Activated CD4-positive, CD25-positive, alpha-beta regulatory T cell treated with anti-CD3 and anti-CD28 coated beads, Interleukin-2, amount 50 U/mL, for 24 hours (primary cell): ENCODE results near the gene RAB27B.
"Not testable (repeated sequence)": the region's sequence is repeated elsewhere in the genome, so short reads cannot be mapped to it uniquely, and the experiment has no call there.

ENCODE experiments used
- ATAC-seq, 2 donors: fragments of 150-1000 bp; cut with Tn5 transposase; one replicate each; pipeline ENCODE4 v1.10.0; 2021; ENCODE audit warnings: mild to moderate bottlenecking in 1 of 2, moderate library complexity in 1 of 2

The RAB27B gene

DNA sequence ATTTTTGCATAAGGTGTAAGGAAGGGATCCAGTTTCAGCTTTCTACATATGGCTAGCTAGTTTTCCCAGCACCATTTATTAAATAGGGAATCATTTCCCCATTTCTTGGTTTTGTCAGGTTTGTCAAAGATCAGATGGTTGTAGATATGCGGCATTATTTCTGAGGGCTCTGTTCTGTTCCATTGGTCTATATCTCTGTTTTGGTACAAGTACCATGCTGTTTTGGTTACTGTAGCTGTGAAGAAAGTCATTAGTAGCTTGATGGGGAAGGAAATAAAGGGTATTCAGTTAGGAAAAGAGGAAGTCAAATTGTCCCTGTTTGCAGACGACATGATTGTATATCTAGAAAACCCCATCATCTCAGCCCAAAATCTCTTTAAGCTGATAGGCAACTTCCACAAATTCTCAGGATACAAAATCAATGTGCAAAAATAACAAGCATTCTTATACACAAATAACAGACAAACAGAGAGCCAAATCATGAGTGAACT lies 7.4 kb upstream of the RAB27B start:
- not testable (repeated sequence) for ATAC-seq

DNA sequence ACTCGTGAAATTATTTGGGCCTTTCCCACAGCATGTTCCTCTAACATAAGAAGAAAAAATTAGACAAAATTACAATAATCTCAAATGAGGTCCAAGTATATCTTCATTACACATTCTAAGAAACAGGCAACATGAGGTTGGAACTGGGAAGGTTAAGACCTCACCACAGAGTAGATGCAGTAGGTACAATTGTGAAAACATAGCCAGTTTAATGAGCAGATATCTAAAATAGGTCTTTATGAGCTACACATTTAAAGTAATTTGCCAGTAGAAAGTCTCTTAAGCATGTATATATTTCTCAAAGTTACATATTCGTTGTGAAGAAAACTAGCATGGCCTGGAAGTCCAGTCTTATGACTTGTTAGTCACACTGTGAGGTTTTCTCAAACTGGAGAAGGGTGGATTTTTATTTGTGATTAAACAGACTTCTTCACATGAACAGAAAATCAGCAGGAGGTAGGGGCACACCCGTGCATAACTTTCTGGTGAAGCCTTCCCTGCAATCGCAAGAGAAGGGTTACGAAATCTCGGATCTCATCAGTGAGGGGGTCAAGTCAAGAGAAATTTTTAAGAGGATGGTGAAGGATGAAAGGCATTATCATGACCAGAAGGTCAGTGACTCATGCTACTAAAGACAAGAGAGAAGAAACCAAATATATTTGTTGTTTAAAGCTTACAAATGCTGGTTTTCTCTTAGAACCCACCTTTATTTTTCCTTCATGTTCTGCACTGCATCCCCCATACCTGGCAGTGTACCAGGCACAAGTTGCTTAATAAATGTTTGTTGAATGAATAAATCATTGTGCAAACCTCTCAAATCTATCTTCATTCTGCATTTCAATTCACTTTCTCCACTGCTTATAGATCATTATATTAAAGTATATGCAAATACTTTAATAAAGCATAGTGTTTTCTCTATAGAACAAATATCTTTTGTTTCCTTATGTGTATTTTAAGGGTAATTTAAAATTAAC lies 5.1 kb upstream of the RAB27B start:
- no peak for ATAC-seq

DNA sequence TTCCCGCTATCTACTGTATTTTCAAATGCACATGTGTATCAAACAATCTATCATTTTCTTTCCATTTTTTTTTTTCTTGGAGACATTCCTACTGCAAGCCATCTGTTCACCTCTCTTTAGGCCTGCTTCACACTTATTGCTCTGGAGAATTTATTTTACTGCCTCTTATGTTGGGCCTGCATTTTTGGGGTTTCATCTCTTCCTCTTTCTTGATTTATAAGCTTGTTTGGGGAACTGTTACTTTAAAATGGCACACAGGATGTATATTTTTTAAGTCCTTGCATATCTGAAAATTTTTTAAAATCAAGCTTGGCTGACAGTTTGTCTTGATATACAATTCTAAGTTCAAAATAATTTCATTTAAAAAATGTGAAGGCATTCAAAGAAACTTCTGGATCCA lies 3.5 kb upstream of the RAB27B start:
- ATAC-seq = no peak

DNA sequence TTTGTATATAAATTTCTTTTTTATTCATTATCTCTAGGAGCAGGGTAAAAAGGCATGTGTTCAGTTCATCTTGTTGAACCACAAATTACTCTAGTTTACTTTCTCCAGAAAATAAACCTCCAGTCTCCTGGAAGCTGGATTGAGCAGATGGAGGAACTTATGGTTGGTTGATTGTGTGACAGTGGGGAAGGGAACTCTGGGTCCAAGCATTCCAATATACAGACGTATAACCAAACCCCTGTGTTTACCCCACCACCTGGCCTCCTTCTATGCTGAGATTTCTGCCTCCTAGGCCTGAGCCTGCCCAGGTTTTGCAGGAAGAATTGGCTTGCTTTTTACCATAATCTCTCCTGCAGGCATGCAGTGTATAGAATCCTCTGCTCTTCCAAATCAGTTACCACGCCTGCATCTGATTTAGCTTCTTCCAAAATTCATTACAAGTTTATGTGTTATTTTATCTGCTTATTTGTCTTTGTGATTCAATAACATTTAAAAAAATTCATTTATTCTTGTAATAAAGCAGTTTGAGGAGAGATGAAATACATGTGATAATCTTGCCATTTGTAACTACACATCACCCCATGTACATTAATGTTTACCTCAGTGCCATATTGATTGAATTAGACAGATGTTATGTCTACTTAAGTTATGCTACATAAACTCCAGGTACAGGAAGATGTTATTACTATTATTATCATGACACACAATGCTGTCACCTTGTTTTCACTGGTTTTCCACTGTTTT lies 2.5 kb upstream of the RAB27B start:
- no peak for ATAC-seq

DNA sequence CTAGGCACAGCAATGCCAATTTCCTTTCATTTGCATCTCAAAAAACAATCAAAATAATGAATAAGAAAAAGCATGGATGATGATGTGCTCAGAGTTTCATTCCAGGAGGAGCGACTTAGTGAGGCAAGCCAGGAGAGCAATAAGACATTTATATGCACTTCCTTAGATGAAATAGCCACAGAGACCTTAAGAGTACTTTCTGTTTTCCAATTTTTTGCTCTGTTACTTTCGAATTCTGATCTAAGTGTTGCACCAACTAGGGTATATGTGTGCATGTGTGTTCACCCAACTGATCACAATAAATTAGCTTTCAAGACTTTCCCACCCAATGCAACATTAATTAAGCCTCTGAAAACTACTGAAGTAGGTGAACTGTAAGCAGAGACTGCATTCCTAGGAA lies 709 bp downstream of the RAB27B start:
- no peak for ATAC-seq

DNA sequence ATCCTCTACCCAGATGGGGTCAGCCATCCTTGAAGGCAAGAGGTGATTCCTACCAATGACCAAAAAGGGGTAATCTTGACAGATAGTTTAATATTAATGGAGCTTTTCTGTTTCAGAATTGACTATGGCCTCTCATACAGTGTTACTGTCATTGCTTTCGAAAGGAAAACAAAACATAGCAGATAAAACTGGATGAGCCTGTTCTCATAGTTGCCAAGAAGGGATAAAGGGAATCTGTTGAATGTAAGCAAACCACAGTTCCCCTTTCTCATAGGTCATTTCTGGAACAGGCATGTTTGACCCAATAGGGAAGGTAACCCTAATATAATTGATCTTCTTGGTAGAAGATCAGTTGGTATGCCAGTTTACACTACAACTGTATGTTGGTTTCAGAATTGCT lies 1.6 kb downstream of the RAB27B start:
- ATAC-seq = no peak

DNA sequence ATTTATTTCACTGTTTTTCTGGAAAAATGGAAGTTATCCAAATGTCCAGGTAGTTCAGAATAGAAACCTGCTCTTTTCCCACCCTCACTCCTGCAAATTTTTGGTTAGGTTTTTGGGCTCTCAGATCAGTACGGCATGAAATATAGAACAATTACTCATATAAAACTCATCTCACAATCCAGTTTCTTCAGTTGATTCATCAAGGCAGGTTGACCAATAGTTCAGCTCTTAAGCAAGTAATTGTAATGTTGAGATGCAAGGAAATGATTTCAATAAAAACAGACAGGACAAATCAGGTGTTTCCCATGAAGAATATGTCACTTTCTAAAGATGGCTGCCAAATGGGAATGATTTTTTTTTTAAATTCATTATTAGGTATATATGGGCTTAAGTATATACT lies 2.0 kb downstream of the RAB27B start:
- no peak for ATAC-seq

DNA sequence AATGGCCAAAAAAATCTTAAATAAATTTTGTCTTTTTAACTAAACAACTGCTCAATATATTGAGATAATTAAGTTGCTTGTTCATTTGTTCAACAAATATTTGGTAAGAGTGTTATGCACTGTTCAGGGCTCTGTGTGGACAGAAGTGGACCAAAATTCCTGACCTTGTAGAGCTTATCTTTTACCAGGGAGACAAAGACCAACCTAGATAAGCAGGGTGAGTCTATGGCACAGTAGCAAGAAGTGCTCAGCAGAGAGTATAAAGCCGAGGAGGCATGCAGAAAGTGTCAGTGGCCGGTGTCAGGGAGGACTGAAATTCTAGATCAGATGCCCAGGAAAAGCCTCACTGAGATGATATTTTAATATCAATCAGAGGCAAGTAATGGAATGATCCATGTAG lies 2.6 kb downstream of the RAB27B start:
- no peak for ATAC-seq

DNA sequence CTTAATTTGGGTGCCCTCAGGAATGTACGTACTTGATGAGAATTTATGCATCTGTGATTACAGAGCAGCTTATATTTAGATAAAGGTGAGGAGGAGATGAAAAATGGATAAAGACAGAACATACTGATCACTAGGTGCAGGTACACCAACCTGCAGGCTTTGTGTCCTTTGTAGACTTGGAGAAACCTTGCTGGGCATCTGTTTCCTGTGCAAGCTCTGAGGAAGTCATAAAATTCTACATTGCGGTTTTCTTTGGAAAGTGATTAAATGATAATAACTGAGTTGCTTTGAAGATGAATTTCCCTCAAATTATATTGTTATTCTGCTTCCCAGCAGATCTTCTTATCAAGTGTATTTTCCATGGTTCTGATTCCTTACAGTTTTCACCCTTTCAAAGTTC lies 7.7 kb downstream of the RAB27B start:
- no peak for ATAC-seq

DNA sequence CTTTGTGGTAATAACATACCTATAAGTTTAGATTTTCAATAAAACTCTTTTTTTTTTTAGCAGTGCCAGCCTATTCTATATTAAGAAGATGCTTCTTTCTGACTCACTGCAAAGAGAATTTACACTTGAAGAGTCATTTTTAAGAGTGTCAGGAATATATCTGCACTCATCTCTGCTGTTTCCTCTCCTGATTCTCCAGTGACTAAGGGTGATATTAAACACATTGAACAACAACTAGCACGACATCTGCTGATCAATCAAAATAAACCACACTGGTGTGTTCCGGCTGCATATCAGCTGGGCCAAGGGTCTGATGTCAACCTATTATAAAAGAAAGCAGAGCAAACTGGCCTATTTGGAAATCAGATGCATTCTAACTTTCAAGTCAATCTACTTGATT lies 15.0 kb downstream of the RAB27B start:
- ATAC-seq = no peak

DNA sequence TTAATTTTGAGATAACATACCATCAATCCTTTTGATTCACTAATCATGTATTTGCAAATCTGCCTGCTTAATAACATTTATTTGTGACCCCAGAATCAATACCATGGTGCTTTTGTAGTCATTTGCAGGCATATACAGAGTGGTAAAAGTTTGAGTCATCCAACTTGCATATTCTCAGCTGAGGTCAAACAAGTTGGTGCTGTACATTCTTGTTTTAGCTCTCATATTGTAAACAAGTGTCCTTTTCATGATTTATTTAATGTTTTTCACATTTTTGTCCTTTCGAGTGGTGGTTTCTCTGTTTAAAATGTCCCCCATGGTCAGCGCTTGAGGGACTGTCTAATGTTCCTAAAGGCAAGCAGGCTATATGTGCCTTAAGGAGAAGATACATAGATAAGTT lies 17.5 kb downstream of the RAB27B start:
- ATAC-seq = no peak

DNA sequence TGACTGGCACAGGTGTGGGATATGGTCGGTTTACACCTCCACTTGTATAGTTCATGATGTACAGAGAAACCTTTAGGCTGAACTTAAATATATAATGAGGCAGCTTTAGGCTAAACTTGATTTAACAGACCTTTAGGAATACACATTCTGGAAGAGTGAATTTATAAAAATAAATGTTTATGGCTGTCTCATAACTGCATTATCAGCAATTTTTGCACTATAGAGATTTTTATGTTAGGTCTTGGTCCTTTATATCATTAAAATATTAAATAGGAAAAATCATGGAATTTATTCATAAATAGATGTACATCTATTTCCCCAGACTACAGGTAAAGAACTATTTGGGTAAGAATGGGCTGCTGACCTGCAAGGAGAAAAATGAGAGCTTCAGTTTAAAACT lies 19.8 kb downstream of the RAB27B start:
- no peak for ATAC-seq

DNA sequence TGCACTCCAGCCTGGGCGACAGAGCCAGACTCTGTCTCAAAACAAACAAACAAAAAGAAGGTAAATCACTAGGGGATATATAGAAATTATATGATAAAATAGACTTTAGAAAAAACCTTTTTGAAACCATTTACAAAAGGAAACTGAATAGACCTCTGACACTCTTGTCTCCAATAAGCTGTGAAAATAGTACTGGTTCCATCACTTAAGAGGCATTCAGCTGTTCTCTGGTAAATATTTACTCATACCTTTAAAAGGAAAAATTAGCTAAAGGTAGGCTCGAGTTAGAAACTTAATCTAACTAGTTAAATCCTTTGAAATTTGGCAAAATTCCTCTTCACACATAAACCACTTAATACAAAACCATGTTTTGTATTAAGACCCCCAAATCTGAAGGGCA lies 21.4 kb downstream of the RAB27B start:
- no peak for ATAC-seq

DNA sequence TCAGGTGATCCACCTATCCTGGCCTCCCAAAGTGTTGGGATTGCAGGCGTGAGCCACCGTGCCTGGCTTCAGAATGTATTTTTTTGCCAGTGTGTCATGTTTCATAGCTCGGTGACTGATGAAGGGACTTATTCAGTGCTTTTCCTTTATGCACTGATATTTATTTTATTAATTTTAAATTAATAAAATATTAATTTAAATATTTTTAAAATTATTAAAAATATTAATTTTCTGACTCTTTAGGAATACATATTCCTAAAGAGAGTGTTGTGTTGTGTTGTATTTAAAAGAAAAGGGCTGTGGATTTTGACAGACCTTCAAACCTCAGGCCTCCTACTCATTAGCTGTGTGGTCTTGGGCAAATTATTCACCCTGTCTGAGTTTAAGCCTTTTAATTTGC lies 22.3 kb downstream of the RAB27B start:
- ATAC-seq = no peak

DNA sequence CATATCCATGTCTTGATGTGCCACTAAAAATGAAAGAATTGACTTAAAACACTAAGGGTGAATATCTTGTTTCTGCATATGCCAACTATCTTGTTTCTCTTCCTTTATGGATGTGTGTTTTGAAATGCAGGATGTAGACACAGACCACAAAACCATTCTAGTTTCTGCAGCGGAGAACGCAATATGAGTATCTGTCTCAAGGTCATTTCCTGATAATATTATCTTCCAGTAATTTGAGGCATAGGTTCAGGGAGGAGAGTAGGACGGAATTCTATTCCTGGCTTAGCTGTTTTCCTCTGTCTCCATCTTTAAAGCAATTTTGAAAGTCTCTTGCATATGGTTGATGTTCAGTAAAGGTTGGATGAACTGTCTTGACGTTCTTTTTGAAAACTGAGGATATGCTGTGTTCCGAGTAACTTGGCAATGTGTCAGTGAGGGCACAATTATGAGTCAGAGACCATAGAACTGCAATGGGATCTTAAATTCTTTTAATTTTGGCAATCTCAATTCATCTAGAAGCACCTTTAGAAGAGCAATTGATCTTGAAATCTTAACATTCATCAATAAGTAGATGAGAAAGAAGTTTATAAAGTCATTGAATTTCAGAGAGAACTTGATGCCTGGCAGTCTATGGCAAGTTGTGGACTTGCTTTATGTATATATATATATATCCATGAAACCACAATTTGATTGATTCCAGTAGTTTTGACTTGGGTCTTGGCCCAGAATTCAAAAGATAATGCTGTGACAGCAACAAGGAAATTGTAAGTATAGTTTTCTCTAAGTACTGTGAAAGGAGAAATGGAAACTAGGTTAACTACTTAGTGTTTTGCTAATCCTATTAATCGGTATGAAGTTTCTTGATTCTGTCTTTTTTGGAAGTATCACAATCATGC lies 24.8 kb downstream of the RAB27B start:
- ATAC-seq = no peak

DNA sequence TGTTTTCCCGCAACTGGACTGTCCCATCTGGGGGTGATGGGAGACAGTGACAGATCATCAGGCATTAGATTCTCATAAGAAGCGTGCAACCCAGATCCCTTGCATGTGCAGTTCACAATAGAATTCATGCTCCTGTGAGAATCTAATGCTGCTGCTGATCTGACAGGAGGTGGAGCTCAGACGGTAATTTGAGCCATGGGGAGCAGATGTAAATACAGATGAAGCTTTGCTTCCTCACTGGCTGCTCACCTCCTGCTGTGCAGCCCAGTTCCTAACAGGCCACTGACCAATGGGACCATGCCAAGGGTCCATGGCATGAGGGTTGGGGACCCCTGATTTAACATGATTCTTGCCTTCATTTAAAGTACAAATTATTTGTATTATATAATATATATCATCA lies 26.8 kb downstream of the RAB27B start:
- ATAC-seq = not testable (repeated sequence)

DNA sequence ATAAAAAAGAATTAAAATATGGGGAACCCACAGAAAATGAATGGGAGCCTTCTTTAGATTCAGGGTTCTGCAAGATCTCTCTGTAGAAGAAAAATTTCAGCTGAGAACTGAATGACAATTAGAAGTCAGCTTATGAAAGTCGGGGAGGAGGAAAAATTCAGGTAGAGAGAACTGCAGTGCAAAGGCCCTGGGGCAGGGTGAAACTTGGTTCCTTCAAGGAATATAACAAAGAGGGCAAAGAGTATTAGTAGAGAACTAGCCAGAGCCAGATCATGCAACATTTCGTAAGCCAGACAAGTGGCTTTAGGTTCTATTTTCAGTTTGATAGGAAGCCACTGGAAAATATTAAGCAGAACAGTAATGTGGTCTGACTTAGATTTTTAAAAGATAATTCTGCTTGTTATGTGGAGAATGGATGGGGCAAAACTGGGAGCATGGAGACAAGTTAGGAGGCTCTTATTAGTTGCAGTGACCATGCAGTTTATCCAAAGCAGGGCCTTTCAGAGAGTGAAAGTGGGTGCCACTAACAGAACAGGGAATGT lies 27.9 kb downstream of the RAB27B start:
- no peak for ATAC-seq

DNA sequence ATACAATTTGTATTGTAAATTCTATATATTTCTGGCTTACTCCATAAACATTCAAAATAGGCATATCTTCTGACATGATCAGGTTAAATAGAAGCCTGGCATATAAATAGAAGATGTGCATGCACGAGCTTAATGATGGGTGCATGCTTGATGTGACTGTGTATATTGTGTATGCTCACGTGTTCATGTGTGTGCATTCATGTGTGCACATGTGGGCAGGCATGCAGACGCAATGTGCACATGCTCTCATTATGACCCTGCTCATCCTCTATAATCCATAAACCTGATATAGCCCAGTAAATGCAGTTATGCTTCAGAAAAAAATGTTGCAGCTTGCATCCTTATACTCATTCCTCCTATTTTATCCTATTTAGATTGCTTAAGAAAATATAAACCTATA lies 29.2 kb downstream of the RAB27B start:
- ATAC-seq = no peak

DNA sequence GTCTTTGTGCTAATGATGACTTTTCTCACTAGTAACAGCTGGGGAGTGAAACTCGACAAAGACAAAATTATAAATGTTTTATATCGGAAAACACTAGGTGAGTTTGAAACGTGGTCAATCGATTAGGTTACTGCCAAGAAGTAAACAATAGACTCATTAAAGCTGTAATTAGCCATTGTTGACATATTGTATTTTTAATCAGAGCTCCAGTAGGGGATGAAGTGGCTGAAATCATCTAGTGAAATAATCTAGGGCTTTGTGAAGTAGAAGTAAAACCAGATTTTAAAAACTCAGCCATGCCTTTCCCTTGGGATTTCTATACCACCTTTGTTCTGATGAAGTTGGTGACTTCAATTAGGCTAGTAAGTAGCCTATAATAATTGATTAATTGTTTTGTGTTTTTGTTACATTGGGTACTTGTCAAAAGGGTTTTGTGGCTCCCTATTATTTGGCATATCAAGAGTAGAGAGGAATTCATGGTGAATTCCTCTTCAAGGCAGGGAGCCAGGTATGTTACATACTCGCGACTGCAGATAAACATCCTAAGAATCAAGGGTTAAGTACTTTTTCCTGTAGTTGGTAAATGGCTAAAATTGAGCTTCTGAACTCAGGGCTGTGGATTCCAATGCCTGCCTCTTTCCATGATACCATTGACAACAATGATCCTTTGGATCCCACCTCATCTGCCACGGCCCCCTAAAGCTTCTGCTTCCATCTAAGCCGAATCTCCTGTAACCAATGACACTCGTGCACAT lies 31.6 kb downstream of the RAB27B start:
- no peak for ATAC-seq

DNA sequence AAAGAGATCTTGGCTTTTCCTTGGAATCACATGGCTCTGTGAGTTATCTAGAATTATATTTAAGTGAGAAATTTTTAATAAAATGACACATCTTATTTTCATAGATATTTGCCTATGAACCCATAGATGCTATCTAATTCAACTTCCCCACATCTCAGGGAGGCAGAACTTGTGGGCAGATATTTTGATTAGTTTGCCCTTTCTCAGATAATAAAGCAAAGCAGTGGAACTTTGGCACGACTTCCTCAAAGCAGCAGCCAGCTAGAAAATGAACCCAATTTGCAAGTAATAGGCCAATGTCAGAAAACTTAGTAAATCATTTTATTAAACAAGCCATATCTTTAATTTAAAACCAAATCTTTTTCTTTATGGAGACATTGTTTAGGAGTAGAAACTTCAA lies 32.7 kb downstream of the RAB27B start:
- no peak for ATAC-seq

DNA sequence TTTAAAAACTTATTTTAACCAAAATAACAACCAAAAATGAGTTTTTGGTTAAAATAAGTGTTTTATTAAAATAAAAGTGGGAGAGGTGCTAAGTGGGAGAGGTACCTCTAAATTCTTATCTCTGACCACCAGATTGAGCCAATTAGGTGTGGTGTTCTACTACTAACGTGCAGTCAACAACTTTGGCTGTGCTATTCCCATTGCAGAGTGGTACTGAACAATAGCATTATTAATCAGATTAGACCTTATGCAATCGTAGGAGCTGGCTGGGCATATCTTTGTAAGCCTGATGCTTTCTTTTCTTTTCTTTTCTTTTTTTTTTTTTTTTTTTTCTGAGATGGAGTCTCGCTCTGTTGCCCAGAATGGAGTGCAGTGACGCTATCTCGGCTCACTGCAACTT lies 38.9 kb downstream of the RAB27B start:
- no peak for ATAC-seq

DNA sequence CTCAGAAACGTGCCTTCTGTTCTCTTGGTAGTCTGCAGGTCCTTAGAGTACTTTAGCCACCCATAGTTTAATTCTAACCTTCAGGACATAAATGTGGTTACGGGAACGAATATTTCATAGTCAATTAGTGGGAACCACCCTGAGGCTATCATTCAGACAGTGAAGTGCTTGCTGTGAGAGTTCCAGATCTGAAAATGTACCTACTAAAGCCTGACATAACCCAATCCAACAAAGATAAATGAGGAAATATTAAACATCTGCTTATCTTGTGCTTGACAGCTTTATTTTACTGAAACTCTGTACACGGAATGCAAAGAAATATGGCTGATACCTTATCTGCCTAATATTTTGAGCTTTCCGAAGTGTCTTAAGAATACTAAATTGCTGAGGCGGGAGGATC lies 43.0 kb downstream of the RAB27B start:
- no peak for ATAC-seq
